Measurements from ENCODE around the gene CD8A.
"Not testable (repeated sequence)": the region's sequence is repeated elsewhere in the genome, so short reads cannot be mapped to it uniquely, and the experiment has no call there.

CD8A gene

DNA sequence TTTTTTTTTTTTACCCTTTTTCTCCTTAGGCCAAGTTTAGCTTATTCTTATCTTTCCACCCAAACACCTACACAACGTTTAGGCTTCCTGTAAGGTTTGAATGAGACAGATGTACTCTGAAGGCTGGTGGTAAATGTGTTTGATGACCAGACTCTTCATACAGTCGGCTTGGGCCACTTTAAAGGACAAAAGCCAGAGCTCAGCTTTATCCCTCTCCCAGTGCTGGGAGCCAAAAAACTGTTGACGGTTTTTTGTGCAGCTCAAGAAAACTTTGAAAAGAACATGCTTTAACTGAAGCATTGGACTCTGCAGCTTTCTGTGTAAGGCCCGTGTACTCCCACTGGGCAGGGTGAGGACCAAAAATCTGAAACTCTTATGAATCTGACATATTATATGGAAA lies 15.4 kb downstream of the CD8A start:
- no peak for DNase-seq

DNA sequence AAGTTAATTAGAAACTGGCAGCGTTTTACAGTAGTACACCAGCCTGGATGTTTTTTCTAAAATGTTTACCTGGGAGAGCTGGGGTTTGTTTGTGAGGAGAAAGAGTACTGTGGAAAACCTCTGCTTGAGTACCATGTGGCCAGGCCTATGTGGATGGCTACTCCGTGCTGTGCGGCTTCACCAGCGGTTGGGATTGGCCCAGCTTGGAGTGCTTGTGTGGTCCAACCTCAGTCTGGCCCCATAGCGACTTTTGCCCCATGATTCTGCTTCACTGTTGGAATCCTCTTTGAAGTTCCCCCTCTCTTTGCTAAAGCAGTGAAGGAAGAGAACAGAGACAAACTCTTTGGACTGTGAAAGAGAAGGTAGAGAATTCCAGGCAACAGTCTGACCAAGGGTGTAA lies 15.9 kb downstream of the CD8A start:
- no peak for DNase-seq

DNA sequence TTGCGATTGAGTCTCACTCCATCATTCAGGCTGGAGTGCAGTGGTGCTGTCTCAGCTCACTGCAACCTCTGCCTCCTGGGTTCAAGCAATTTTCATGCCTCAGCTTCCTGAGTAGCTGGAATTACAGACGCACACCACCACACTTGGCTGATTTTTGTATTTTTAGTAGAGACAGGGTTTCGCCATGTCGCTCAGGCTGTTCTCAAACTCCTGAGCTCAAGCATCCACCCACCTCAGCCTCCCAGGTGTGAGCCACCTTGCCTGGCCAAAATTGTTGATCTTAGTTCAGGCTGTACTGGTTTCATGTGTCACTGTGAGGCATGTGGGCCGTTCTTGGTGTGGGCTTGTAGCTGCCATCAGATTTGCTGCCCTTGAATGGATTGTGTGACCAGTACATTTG lies 18.1 kb downstream of the CD8A start:
- DNase-seq: no peak

DNA sequence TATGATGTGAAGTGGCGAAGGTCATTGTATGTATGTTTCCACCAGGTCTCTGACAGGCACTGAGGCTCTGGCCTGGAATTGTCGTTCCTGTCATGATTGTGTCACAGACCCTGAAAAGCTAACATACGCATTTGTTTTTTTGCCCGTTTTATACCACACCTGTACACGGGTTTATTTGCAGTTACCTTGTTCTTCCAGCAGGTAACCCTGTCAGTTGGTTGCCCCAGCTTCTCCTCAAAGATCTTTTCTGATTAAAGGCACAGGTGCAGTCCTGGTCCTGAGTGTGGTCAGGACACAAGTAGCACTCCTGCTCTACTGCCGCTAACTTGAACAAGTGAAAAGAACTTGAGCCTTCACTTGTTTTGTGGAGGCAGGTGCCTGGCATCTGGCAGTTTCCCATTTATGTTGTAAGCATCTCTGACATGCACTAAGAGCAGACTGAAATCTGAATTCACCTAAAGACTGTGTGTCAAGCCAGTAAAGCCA lies 19.9 kb downstream of the CD8A start:
- DNase-seq: no peak

DNA sequence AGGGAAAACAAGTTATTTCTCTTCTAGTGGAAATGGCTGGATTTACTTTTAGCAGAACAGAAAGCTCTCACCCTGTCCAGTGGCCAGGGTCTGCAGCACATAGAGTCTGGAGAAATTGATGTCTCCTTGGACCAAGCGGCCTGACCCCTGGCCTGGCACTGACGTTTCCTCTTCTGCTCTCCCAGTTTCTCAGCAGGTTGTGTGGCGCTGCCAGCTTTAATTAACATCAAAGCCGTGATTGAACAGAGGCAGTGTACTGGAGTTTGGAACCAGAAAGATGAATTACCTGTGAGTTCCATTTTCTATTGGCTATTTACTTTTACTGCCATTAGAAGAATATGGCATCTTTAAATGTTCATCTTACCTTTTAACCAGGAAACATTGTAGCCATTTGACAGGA lies 20.9 kb downstream of the CD8A start:
- peak; percentile 49 for DNase-seq

DNA sequence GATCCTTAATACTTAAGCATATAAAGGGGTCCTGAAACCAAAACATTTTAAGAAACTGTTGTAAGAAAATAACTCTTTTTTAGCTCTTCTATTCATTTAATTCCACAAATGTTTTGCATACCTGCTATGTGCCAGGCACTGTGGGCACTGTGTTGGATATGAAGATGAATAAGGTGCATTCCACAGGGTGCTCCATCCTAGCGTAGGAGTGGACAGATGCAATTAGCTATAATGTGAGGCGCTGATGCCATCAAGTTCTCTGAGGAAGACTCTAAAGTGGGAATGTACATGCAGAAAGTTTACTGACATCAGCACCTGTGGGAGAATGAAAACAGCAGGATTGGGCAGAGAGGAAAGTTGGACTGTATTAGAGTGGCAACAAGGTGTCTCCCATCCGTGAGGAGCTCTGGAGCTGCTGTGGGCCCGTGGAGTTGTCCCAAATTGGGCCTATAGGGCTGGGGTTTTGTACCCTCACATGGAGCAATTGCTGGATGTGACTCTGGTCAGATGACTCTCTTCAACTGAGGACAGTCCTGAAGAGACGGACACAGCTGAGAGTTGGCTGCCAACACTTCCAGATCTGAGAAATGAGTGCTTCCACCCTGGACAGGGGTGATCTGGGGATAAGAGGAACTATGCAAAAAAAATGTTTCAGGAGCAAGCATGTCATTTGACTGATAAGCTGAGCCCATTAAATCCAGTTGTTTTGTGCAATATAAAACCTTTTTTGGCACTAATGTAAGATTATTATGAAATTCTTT lies 22.3 kb downstream of the CD8A start:
- no peak for DNase-seq

DNA sequence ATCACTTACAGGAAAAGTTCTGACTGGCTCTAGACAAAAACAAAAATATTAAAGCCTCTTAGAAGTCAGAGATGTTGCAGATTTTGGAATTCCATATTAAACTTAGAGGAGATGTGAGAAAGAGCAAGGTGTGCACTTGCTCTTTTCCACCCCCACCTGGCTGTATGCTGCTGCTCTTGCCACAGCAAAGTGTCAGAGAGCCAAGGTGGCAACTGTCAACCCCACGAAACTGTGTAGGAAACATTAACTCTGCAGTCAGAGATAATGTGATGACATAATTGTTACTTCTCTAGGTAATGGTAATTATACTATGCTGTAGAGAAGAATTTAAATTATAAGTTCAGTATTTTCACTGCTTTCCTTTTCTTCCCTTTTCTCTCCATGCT lies 25.4 kb downstream of the CD8A start:
- no peak for DNase-seq

DNA sequence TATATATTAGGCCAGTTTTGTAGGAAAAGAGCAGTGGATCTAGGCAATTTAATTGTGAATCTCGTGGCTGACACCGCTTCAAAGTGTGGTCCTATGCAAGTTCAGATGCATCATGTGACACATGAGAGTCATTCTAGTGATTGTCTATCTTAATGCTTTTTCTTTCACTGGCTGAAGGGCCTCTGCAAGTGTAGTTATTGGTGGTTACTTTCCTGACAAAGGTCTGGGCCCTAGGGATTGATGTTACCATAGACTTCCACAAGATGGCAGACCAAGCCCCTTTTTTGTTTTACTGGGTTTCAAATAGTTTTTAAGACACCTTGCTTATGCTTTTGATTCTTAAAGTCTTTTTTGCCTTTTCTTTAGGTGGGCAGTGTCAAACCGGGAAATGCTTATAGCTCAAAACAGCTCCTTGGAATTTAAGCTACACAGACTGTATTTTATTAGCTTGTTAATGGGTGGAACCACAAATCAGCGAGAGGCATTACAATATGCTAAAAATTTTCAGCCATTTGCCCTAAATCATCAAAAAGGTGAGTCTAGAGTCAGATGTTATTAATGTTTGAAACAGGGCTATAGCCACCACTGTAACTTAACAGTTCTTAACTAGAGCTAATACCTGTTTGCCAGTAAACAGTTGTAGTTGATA lies 25.9 kb downstream of the CD8A start:
- DNase-seq: peak; percentile 55

DNA sequence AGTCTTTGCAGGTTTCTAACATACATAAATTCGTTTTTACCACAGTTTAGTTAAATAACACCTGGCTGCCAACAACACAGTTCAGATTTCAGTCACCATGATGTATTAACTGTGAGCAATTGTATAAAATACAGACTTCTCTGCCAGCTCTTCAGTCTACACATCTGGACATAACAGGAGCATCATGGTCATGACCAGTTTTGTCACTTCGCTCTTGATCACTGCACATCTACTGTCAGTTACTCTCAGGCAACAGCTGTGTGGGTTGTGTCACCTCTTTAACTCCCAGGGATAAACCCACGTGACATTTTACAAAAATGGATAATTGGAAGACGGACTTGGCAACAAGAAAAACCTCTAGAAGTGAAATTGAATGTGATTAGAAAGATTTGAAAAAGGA lies 30.3 kb downstream of the CD8A start:
- no peak for DNase-seq

DNA sequence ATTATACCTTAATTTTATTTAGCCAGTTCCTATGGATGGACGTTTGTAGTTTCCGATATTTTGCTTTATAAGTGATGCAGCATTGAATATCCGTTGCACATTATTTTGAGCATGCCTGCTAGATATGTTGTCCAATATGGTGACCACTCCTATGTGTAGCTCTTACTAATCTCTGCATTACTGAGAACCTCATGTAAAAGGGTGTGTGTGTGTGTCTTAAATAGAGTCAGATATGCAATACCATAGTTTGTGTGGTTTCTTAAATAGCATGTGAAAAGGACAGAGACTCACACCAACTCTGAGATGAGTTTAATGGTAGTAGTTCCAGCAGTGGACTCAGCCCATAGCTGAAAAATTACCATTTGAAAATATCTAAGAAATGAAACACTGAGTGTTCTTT lies 32.3 kb downstream of the CD8A start:
- DNase-seq: no peak

DNA sequence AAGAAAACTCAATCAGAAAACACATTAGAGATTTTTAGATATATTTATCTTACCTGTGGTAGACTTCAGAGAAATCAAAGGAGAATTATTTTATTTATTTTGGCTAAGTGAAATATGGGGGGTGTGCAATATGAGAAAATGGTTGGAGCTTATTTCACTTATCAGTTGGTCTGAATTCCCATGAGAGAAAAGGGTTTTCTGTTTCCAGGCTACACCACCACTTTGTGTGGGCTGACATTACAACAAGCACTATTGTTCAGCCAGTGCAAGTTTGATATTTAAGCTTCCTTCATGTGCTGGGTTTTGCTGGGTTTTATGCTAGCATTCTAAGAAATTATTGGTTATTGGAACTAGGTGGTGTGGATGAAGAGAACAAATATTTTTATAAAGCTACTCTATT lies 37.1 kb downstream of the CD8A start:
- no peak for DNase-seq

DNA sequence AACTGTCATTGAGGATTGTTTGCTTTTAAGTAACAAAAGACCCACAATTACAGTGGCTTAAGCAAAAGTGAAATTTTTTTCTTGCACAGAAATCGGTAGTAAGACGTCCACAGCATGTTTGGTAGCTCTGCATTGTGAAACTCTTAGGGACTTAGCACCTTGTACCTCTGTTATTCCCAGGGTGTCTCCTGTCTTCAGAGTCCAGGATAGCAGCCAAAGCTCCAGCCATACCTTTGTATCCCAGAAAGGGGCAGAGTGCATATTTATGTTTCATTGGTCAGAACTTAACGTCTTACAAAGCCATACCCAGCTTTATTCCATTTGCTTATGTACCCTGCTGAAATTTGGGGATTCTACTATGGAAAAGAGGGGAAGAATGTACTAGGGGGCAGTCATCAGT lies 37.8 kb downstream of the CD8A start:
- DNase-seq: no peak

DNA sequence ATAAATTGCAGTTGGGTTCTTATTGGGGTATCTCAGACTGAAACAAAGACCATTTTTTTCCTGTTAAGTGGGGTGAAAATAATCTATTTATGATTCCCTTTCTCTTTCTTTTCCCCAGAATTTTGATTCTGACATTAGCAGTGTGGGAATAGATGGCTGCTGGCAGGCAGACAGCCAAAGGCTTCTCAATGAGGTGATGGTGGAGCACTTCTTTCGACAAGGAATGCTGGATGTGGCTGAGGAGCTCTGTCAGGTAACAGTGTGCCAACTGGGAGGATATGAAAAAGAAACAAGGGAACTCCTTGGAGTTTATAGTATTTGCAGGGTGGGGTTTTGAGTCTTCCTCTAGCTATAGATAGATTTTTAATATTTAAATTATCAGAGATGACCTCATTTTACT lies 38.9 kb downstream of the CD8A start:
- no peak for DNase-seq

DNA sequence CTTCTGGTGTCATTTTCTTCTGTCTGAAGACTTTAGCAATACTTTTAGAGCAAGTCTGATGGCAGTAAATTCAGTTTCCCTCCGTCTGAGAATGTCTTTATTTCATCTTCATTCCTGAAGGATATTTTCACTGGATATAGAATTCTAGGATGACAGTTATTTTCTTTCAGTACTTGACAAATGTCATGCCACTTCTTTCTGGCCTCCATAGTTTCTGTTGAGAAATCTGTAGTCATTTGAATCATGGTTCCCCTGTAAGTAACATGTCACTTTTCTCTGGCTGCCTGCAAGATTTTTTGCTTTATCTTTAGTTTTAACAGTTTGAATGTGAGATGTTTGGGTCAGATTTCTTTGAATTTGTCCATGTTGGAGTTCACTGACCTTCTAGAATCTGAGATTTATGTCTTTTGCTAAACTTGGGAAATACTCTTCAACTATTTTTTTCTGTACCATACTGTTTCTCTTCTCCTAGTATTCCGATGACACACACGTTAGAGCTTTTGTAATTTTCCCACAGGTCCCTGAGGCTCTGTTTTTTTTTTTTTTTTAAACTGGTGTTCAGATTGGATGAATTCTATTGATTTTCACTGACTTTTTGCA lies 40.4 kb downstream of the CD8A start:
- no peak for DNase-seq

DNA sequence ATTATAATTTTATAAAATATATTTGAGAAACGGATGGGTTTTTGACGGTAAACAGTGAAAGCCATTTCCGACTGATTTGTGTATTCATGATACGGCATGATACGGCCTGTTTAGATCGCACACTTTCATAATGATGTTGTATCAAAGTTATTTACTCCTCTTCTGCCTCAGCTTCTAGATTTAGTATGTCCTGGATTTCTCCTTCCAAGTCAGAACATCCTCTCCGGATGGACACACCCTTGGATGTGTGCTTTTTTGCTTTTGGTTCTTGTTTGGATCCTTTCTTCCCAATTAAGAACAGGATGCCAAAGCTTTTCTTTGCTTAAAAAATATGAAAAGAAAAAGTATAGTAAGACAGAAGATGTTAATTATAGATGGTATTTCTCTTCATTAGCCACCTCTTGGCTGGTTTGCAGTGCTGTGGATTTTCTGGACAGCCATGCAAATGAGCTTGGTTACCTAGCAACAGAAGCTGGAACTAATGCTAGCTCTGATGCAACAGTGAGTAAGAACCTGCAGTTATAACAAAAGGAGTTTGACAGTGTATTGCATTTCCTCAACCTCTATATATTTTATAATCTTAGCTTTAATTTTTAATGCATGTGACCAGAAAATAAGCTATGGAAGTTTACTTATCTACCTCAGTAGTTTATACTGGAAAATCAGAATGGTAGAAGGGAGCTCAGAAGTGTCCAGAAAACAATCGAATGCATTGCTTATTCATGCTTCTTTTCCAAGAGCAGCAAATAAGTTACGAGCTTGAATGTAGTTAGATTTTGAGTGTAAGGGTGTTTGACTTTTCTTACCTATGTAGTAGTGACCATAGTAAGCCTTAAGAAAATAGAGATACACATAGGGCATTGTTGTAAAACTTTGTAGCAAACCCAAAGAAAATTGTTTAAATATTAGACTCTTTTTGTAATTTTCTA lies 42.7 kb downstream of the CD8A start:
- DNase-seq: no peak

DNA sequence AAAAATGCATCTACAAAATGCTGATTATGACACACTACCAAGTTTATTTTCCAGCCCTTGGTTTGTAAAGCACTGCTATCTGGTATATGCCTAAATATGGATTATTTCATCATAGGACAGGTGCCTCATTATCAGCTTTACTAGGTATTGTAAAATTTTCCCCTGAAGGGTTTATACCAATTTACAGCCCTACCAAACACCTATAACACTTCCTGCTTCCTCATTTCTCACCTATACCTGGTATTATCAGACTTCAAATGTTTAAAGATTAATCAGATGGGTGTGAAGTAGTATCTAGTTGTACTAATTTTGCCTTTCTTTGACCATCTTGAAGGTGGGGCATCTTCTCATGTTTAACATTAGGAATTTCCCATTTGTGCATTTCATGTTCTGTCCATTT lies 43.8 kb downstream of the CD8A start:
- DNase-seq: no peak

DNA sequence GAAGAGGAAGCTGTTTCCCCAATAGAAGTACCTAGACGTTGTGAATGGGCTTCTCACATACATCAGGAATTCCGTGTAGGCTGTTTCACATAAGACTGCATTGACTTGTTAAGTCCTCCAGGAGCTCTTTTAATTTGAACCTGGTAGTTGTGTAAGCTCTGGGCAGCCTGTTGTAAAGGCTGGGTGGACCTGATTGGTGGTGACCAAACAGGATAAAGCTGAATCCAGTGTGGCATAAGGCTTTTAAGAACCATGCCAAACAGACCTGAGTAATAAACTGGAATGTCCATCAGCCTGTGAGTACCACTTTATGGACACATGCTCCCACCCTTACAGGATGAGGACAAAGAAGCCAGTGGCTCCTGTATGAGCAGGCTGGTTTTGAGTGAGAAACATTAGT lies 46.6 kb downstream of the CD8A start:
- DNase-seq: no peak

DNA sequence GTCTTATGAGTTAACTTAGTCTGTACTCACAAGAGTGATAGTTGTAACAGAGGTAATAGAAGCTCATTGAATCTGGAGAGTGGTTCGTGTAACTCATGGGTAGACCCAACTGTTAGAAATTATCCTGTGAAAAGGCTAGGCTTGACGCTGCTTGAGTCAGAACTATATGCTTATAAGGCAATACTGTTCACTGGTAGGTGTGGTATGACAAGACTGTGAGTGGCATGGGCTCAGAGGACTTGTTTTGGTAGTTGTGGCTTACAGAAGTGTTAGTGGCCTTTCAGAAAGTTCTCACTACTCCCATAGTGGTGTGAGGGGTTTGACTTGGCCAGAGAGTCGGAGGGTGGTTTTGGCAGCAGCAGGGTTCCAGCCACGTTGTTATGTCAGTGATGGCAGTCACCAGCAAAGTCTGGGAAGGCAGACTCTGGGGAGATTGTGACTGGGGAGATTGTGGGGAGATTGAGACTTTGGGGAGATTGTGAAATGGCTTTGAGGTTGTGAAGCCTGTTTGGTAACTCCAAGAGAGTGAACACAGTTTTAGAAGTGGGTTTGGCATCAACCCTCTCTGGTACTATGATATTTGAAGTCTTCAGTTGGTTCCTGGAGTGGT lies 48.7 kb downstream of the CD8A start:
- DNase-seq: not testable (repeated sequence)

DNA sequence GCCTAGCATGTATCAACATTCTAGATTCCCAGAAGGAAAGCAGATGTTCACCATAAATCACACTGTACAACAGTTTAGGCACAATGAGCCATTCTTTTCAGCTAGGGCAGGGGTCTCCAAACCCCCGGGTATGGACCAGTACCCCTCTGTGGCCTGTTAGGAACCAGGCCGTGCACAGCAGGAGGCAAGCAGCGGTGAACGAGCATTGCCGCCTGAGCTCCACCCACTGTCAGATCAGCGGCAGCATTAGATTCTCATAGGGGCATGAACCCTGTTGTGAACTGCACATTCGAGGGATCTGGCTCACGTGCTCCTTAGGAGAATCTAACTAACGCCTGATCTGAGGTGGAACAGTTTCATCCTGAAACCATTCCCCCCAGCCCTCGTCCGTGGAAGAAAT lies 50.8 kb downstream of the CD8A start:
- not testable (repeated sequence) for DNase-seq

DNA sequence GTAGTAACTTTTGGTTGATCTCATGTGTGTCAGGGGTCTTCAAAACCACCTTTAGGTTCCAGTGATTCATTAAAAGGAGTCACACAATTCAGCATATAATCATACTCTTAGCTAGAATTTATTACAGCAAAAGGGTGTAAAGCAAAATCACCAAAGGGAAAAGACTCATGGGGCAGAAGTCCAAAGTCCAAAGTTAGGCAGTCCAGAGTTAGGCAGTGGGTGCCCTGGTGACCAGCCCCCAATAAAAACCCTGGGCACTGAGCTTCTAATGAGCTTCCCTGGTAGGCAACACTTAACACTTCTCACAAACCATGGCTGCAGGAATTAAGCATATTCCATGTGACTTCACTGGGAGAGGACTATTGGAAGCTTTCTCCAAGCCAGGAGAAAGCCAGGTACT lies 51.2 kb downstream of the CD8A start:
- DNase-seq: not testable (repeated sequence)

DNA sequence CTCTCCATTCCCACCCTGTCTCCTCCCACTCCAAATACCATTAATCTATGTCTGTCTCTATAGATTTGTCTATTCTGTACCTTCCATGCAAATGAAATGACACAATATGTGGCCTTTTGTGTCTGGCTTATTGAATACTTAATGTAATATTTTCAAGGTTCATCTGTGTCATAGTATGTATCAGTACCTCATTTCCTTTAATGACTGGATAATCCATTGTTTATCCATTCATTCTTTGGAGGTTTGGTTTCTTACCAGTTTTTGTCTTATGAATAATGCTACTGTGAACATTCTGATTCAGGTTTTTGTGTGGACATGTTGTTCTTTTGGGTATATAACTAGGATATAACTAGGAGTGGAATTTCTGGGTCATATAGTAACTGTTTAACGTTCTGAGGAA lies 55.8 kb downstream of the CD8A start:
- not testable (repeated sequence) for DNase-seq

Data from retina (tissue), 1 donor.